HG03135 (cell line): ENCODE data around the gene SPOCD1.

ENCODE experiments used
- ATAC-seq: cut with Tn5 transposase; IDR thresholded peaks from one replicate; pipeline ENCODE4 v1.9.1; 2021; ENCODE audit warnings: mild to moderate bottlenecking, moderate library complexity; ENCODE audit not compliant: unreplicated experiment

Gene SPOCD1

DNA sequence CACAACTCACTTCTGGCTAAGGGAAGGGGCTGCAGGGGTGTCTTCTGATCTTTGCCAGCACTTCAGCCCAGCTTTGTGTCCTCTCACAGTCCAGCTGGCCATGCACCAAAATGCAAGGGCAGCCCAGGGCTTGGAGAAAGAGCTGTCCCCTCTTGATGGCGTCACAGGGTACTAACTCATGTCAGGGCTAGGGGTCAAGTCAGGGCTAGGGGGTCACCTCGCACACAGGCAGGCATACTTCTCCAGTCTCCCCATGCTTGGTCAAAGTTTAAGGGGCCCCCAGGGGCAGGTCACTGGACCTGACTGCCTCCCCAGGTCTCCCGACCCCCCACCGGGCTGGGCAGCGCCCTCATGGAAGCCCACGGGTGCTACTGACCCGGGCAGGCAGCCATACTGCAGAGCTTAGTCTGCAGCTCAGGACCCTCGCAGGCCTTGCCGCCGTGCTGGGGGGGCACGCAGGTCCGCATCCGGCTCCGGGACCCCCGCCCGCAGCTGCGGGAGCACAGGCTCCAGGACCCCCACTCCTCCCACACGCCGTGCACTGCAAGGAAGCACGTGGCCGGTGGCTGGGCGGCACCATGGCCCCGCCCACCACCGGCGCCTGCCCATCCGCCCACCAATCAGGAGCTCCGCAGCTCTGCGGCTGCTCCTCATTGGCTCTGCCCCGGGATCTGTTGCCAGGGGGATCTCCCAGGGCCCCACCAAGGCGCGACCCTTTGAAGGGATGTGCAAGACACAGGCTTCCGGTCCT, 73.2 kb downstream of the SPOCD1 start:
- no peak for ATAC-seq
